ENCODE results near the gene SOCS1.

SOCS1 gene

GRCh38 chr16:11215935-11216556 lies 40.0 kb downstream of the SOCS1 start:
- Histone ChIP-seq H3K79me2 (ENCODE audit: control insufficient read depth, low read length) (no peaks in the 10 kb centered on the region), H4K20me1 (ENCODE audit: control insufficient read depth, insufficient read depth, low read depth, low read length) (no peaks in the 10 kb centered on the region), H3K4me1 (ENCODE audit: control insufficient read depth, low read length) (peaks cover 5% of the 10 kb centered on the region; the same call in 1 of the 2 replicates), H3K9me3 (ENCODE audit: control insufficient read depth, insufficient read depth, low read length) (peaks cover 23% of the 10 kb centered on the region), H3F3A (ENCODE audit: control insufficient read depth, insufficient read depth) (no peaks in the 10 kb centered on the region), H3K9me2 (replicated peaks; ENCODE audit: control insufficient read depth, low read length) (no peaks in the 10 kb centered on the region), H3K4me3 (ENCODE audit: low read length) (no peak overlapping the region), H3K36me3 (ENCODE audit: control insufficient read depth, low read length) (no peaks in the 10 kb centered on the region), H3K27ac (ENCODE audit: low read depth, low read length) (no peak overlapping the region), H3K27me3 (ENCODE audit: control insufficient read depth, low read length) (peaks cover 27% of the 10 kb centered on the region), H3K4me2 (ENCODE audit: low read length) (no peak overlapping the region)
- TF ChIP-seq CTCF (IDR thresholded peaks at IDR 0.05; ENCODE audit: low read depth, low read length, poor library complexity, severe bottlenecking) (no peak), EZH2phosphoT487 (IDR thresholded peaks at IDR 0.05; ENCODE audit: borderline replicate concordance, low read length) (no peak)

GRCh38 chr16:11213799-11214198 lies 42.2 kb downstream of the SOCS1 start:
- Histone ChIP-seq H3K4me2 (ENCODE audit: low read length) (no peak overlapping the region), H3K27me3 (ENCODE audit: control insufficient read depth, low read length) (peaks cover 41% of the 10 kb centered on the region), H3K27ac (ENCODE audit: low read depth, low read length) (no peak overlapping the region)

GRCh38 chr16:11213373-11213772 lies 42.6 kb downstream of the SOCS1 start:
- Histone ChIP-seq H3K27me3 (ENCODE audit: control insufficient read depth, low read length) (peaks cover 43% of the 10 kb centered on the region), H3K9me3 (ENCODE audit: control insufficient read depth, insufficient read depth, low read length) (peaks cover 10% of the 10 kb centered on the region), H3K79me2 (ENCODE audit: control insufficient read depth, low read length) (no peaks in the 10 kb centered on the region), H3K9me2 (replicated peaks; ENCODE audit: control insufficient read depth, low read length) (no peaks in the 10 kb centered on the region), H3K27ac (ENCODE audit: low read depth, low read length) (no peak overlapping the region), H3K36me3 (ENCODE audit: control insufficient read depth, low read length) (no peaks in the 10 kb centered on the region), H4K20me1 (ENCODE audit: control insufficient read depth, insufficient read depth, low read depth, low read length) (no peaks in the 10 kb centered on the region), H3K4me3 (ENCODE audit: low read length) (no peak overlapping the region), H3K4me1 (ENCODE audit: control insufficient read depth, low read length) (peaks cover 14% of the 10 kb centered on the region; the same call in 1 of the 2 replicates), H3K4me2 (ENCODE audit: low read length) (no peak overlapping the region), H3F3A (ENCODE audit: control insufficient read depth, insufficient read depth) (no peaks in the 10 kb centered on the region)
- TF ChIP-seq CTCF (IDR thresholded peaks at IDR 0.05; ENCODE audit: low read depth, low read length, poor library complexity, severe bottlenecking) (no peak), EZH2phosphoT487 (IDR thresholded peaks at IDR 0.05; ENCODE audit: borderline replicate concordance, low read length) (no peak)

More at GRCh38 chr16:11213799-11214198, 42.2 kb downstream of the SOCS1 start:
- Histone ChIP-seq H3F3A (ENCODE audit: control insufficient read depth, insufficient read depth) (no peaks in the 10 kb centered on the region), H4K20me1 (ENCODE audit: control insufficient read depth, insufficient read depth, low read depth, low read length) (no peaks in the 10 kb centered on the region), H3K79me2 (ENCODE audit: control insufficient read depth, low read length) (no peaks in the 10 kb centered on the region), H3K4me3 (ENCODE audit: low read length) (no peak overlapping the region), H3K4me1 (ENCODE audit: control insufficient read depth, low read length) (peaks cover 14% of the 10 kb centered on the region; the same call in 1 of the 2 replicates), H3K9me2 (replicated peaks; ENCODE audit: control insufficient read depth, low read length) (no peaks in the 10 kb centered on the region), H3K9me3 (ENCODE audit: control insufficient read depth, insufficient read depth, low read length) (peaks cover 13% of the 10 kb centered on the region), H3K36me3 (ENCODE audit: control insufficient read depth, low read length) (no peaks in the 10 kb centered on the region)
- TF ChIP-seq EZH2phosphoT487 (IDR thresholded peaks at IDR 0.05; ENCODE audit: borderline replicate concordance, low read length) (no peak), CTCF (IDR thresholded peaks at IDR 0.05; ENCODE audit: low read depth, low read length, poor library complexity, severe bottlenecking) (no peak)
